Neutrophil (primary cell): ENCODE measurements around the gene UMAD1.

Experiments
- H3K27ac ChIP-seq: fragments of 200-600 bp; sonication (generic); 2 replicates; pipeline ENCODE4 v1.5.1; 2016; ENCODE audit warnings: mild to moderate bottlenecking, moderate library complexity
- H3K27me3 ChIP-seq: fragments of 200-600 bp; sonication (generic); 2 replicates; pipeline ENCODE4 v1.6.0; 2016; ENCODE audit warnings: mild to moderate bottlenecking
- H3K36me3 ChIP-seq: fragments of 200-600 bp; sonication (generic); 2 replicates; pipeline ENCODE4 v1.5.1; 2017
- H3K4me1 ChIP-seq, 2 experiments: fragments of 200-600 bp in 1 of 2; sonication (generic) in 1 of 2; 1 replicate in 1 of 2; 2 replicates in 1 of 2; pipeline versions ENCODE4 v1.5.1 to v1.6.1; 2013 to 2016; ENCODE audit warnings: low read depth in 1 of 2, low read length in 1 of 2, mild to moderate bottlenecking in 1 of 2, moderate library complexity in 1 of 2; ENCODE audit not compliant: control insufficient read depth in 1 of 2, insufficient read depth in 1 of 2
- H3K4me3 ChIP-seq, 2 experiments: fragments of 200-600 bp in 1 of 2; sonication (generic) in 1 of 2; 1 replicate in 1 of 2; 2 replicates in 1 of 2; pipeline ENCODE4 v1.5.1; 2013 to 2016; ENCODE audit warnings: low read depth in 1 of 2, low read length in 1 of 2, mild to moderate bottlenecking in 1 of 2, moderate library complexity in 1 of 2
- H3K9me3 ChIP-seq: fragments of 200-600 bp; sonication (generic); 2 replicates; pipeline ENCODE4 v1.5.1; 2016
- TF ChIP-seq, protein P1 (sequence below): fragments of 200-600 bp; sonication (generic); IDR thresholded peaks from 2 replicates; pipeline ENCODE4 v1.5.1; 2016; ENCODE audit warnings: antibody characterized with exemption

The UMAD1 gene

GRCh38 chr7:7902845-7903244, 262.3 kb downstream of the UMAD1 start:
- Histone ChIP-seq H3K27ac (no peak overlapping the region), H3K4me3 (no peak overlapping the region), H3K4me1 (no peaks in the 10 kb centered on the region), H3K9me3 (no peaks in the 10 kb centered on the region), H3K36me3 (no peaks in the 10 kb centered on the region), H3K27me3 (no peaks in the 10 kb centered on the region)
- TF ChIP-seq, protein P1, sequence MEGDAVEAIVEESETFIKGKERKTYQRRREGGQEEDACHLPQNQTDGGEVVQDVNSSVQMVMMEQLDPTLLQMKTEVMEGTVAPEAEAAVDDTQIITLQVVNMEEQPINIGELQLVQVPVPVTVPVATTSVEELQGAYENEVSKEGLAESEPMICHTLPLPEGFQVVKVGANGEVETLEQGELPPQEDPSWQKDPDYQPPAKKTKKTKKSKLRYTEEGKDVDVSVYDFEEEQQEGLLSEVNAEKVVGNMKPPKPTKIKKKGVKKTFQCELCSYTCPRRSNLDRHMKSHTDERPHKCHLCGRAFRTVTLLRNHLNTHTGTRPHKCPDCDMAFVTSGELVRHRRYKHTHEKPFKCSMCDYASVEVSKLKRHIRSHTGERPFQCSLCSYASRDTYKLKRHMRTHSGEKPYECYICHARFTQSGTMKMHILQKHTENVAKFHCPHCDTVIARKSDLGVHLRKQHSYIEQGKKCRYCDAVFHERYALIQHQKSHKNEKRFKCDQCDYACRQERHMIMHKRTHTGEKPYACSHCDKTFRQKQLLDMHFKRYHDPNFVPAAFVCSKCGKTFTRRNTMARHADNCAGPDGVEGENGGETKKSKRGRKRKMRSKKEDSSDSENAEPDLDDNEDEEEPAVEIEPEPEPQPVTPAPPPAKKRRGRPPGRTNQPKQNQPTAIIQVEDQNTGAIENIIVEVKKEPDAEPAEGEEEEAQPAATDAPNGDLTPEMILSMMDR: no peak

GRCh38 chr7:7907306-7907705, 266.8 kb downstream of the UMAD1 start:
- H3K27me3 ChIP-seq: no peaks in the 10 kb centered on the region
- TF ChIP-seq, protein P1: no peak
- H3K4me1 ChIP-seq: no peaks in the 10 kb centered on the region
- no peak overlapping the region for H3K27ac ChIP-seq
- H3K36me3 ChIP-seq: no peaks in the 10 kb centered on the region
- H3K4me3 ChIP-seq: no peak overlapping the region
- H3K9me3 ChIP-seq: no peaks in the 10 kb centered on the region

GRCh38 chr7:7908622-7909145, 268.1 kb downstream of the UMAD1 start:
- H3K4me1 ChIP-seq: no peaks in the 10 kb centered on the region
- no peak overlapping the region for H3K27ac ChIP-seq
- TF ChIP-seq, protein P1: no peak
- H3K27me3 ChIP-seq: no peaks in the 10 kb centered on the region
- no peaks in the 10 kb centered on the region for H3K36me3 ChIP-seq
- H3K9me3 ChIP-seq: no peaks in the 10 kb centered on the region
- H3K4me3 ChIP-seq: no peak overlapping the region

GRCh38 chr7:7909376-7909775, 268.8 kb downstream of the UMAD1 start:
- no peak overlapping the region for H3K27ac ChIP-seq
- no peak overlapping the region for H3K4me3 ChIP-seq
- TF ChIP-seq, protein P1: no peak
- no peaks in the 10 kb centered on the region for H3K9me3 ChIP-seq
- no peaks in the 10 kb centered on the region for H3K27me3 ChIP-seq
- H3K4me1 ChIP-seq: no peaks in the 10 kb centered on the region
- H3K36me3 ChIP-seq: no peaks in the 10 kb centered on the region

DNA sequence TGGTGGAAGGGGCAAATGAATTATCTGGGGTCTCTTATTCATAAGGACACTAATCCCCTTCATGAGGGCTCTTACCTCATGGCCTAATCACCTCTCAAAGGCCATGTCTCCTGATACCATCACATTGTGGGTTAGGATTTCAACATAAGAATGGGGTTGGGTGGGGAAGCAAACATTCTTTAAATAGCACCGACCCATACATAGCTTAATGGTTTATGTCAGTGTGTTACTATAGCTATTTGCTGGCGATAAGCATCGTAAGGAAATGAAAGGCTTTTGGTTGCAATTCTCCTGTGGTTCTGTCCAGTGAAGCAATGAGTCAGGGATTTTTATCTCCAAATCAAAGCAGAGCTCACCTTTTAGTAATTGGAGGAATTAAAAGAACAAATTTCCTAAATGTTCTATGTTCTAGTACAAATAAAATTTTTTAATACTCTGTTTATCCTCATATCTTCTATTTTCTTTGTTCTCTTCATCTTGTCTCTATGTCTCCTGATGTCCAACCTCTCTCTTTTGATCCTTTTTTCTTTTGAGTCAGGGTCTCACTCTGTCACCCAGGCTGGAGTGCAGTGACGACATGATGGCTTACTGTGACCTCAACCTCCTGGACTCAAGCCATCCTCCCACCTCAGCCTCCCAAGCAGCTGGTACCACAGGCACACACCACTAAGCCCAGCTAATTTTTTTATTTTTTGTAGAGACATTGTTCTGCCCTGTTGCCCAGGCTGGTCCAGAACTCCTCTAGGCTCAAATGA, 271.0 kb downstream of the UMAD1 start:
- TF ChIP-seq, protein P1: no peak
- H3K4me1 ChIP-seq: no peaks in the 10 kb centered on the region
- H3K27ac ChIP-seq: no peak overlapping the region
- no peaks in the 10 kb centered on the region for H3K36me3 ChIP-seq
- H3K9me3 ChIP-seq: no peaks in the 10 kb centered on the region
- H3K4me3 ChIP-seq: no peak overlapping the region
- no peaks in the 10 kb centered on the region for H3K27me3 ChIP-seq
